MM.1S (cell line): ENCODE results near the gene TRDMT1.

Source experiments
- DNase-seq: peaks from one replicate; pipeline ENCODE4 v3.0.0-alpha.2; 2015
- H2AFZ ChIP-seq: fragments of 300-600 bp; sonication (generic); 2 replicates; pipeline ENCODE4 v1.6.0; 2016; ENCODE audit warnings: antibody characterized with exemption, low read length
- H3F3A ChIP-seq: fragments of 300-600 bp; sonication (generic); 2 replicates; pipeline ENCODE4 v1.6.1; 2016; ENCODE audit warnings: mild to moderate bottlenecking, antibody characterized with exemption, low read length, moderate library complexity, mixed read lengths; ENCODE audit not compliant: insufficient read depth
- H3K27ac ChIP-seq: fragments of 300-600 bp; sonication (generic); 2 replicates; pipeline ENCODE4 v1.5.1; 2016; ENCODE audit warnings: mild to moderate bottlenecking, low read length
- H3K27me3 ChIP-seq: fragments of 300-600 bp; sonication (generic); replicated peaks from 2 replicates; pipeline ENCODE4 v1.6.0; 2016; ENCODE audit warnings: low read length; ENCODE audit not compliant: insufficient read depth
- H3K36me3 ChIP-seq: fragments of 300-600 bp; sonication (generic); replicated peaks from 2 replicates; pipeline ENCODE4 v1.6.1; 2016; ENCODE audit warnings: mild to moderate bottlenecking, low read length, mixed read lengths; ENCODE audit not compliant: insufficient read depth
- H3K4me1 ChIP-seq: fragments of 300-600 bp; sonication (generic); 2 replicates; pipeline ENCODE4 v1.6.1; 2016; ENCODE audit warnings: low read length, mixed read lengths
- H3K4me2 ChIP-seq: fragments of 300-600 bp; sonication (generic); 2 replicates; pipeline ENCODE4 v1.6.0; 2016; ENCODE audit warnings: low read depth, low read length
- H3K4me3 ChIP-seq: fragments of 300-600 bp; sonication (generic); 2 replicates; pipeline ENCODE4 v1.5.1; 2016; ENCODE audit warnings: low read length, mixed read lengths
- H3K79me2 ChIP-seq: fragments of 300-600 bp; sonication (generic); 2 replicates; pipeline ENCODE4 v1.6.1; 2016; ENCODE audit warnings: mixed run types, low read length, mixed read lengths
- H3K9ac ChIP-seq: fragments of 300-600 bp; sonication (generic); 2 replicates; pipeline ENCODE4 v1.6.1; 2016; ENCODE audit warnings: low read length, mixed read lengths
- H3K9me2 ChIP-seq: fragments of 300-600 bp; sonication (generic); replicated peaks from 2 replicates; pipeline ENCODE4 v1.6.1; 2016; ENCODE audit warnings: mild to moderate bottlenecking, low read length, mixed read lengths; ENCODE audit not compliant: insufficient read depth
- H3K9me3 ChIP-seq: fragments of 300-600 bp; sonication (generic); replicated peaks from 2 replicates; pipeline ENCODE4 v1.6.1; 2016; ENCODE audit warnings: mild to moderate bottlenecking, low read length, mixed read lengths; ENCODE audit not compliant: insufficient read depth
- H4K20me1 ChIP-seq: fragments of 300-600 bp; sonication (generic); 2 replicates; pipeline ENCODE4 v1.6.1; 2016; ENCODE audit warnings: mild to moderate bottlenecking, low read length, moderate library complexity, mixed read lengths; ENCODE audit not compliant: insufficient read depth
- CTCF ChIP-seq: fragments of 300-600 bp; sonication (generic); IDR thresholded peaks from 2 replicates; pipeline ENCODE4 v1.5.1; 2016; ENCODE audit warnings: antibody characterized with exemption, low read length, mixed read lengths
- EZH2 ChIP-seq: fragments of 300-600 bp; sonication (generic); optimal IDR thresholded peaks from 2 replicates; pipeline ENCODE3; 2017; ENCODE audit warnings: low read depth, mild to moderate bottlenecking, antibody characterized with exemption, low read length, mixed read lengths
- EZH2phosphoT487 ChIP-seq: fragments of 300-600 bp; sonication (generic); IDR thresholded peaks from 2 replicates; pipeline ENCODE4 v1.6.1; 2018; ENCODE audit warnings: antibody characterized with exemption, low read length

Gene TRDMT1

DNA sequence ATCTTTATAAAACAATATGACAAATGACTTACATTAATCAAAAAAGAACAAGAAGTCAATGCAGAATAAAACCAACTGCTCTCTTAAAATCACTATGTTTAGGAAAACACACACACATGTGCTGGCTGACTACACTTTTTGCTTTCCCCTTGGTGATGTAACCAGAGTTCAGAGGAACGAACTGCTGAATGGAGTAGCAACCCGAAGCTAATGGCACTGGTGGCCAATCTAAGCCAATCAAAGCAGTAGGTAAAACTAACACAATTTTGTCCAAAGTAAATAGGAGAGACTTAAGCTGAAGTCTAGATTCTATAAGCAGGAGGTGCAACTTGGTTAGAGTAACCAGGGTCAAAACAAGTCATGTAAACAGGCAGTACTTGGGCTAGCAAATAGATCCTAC lies 38.6 kb downstream of the TRDMT1 start:
- Histone ChIP-seq H3K36me3 (no peaks in the 10 kb centered on the region), H2AFZ (no peak overlapping the region), H3K9me2 (no peaks in the 10 kb centered on the region), H3K4me2 (no peak overlapping the region), H3K9ac (no peak overlapping the region), H3K27ac (no peak overlapping the region), H4K20me1 (no peaks in the 10 kb centered on the region), H3K9me3 (no peaks in the 10 kb centered on the region), H3K27me3 (no peaks in the 10 kb centered on the region), H3K79me2 (no peaks in the 10 kb centered on the region), H3K4me3 (no peak overlapping the region), H3F3A (no peaks in the 10 kb centered on the region), H3K4me1 (no peaks in the 10 kb centered on the region)
- TF ChIP-seq EZH2phosphoT487 (no peak), CTCF (no peak), EZH2 (no peak)
- no peak for DNase-seq

- Histone ChIP-seq H4K20me1 (no peaks in the 10 kb centered on the region), H3K79me2 (no peaks in the 10 kb centered on the region), H3K36me3 (no peaks in the 10 kb centered on the region), H3K4me3 (no peak overlapping the region), H3K9me2 (no peaks in the 10 kb centered on the region), H3K9me3 (no peaks in the 10 kb centered on the region), H3K27ac (no peak overlapping the region), H3F3A (no peaks in the 10 kb centered on the region), H3K4me2 (no peak overlapping the region), H3K9ac (no peak overlapping the region), H3K27me3 (no peaks in the 10 kb centered on the region), H2AFZ (no peak overlapping the region), H3K4me1 (no peaks in the 10 kb centered on the region)
- no peak for DNase-seq
- TF ChIP-seq CTCF = no peak
- TF ChIP-seq EZH2 = no peak
- TF ChIP-seq EZH2phosphoT487 = no peak
Observed at GRCh38 chr10:17161775-17162174, 39.7 kb downstream of the TRDMT1 start.

DNA sequence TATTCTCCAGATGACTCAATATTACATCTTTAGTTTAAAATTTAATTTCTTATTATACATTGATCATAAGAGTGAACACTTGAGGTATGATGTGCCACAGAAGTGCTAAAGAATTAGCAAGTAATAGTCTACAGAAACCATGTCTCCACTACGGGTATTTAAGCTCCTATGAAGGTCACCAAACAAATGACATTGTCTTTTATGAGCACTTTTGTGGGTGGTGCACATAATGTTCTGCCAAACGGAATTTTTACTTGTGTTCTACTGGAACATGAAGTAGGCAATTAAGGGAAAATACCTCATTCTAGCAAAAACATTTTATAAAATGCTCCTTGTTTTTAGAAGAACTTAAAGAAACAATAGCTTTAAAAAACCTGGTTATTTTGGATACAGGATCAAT lies 44.4 kb downstream of the TRDMT1 start:
- Histone ChIP-seq H3K4me1 (no peaks in the 10 kb centered on the region), H3K4me2 (no peak overlapping the region), H3K9me2 (no peaks in the 10 kb centered on the region), H3K9me3 (no peaks in the 10 kb centered on the region), H3K36me3 (no peaks in the 10 kb centered on the region), H3K27me3 (no peaks in the 10 kb centered on the region), H4K20me1 (no peaks in the 10 kb centered on the region), H3K79me2 (no peaks in the 10 kb centered on the region), H2AFZ (no peak overlapping the region), H3K4me3 (no peak overlapping the region), H3K27ac (no peak overlapping the region), H3K9ac (no peak overlapping the region), H3F3A (no peaks in the 10 kb centered on the region)
- TF ChIP-seq EZH2 (no peak), CTCF (no peak), EZH2phosphoT487 (no peak)
- DNase-seq = no peak
